Neural cell (in vitro differentiated cells): ENCODE data around the gene B3GNT3. TPM values are rescaled to one million over a fixed set of nuclear protein-coding genes. Genes with fewer than 3 reads are reported as not detected.

Experiments
- H2AFZ ChIP-seq: fragments of 200-600, 300-800 bp; sonication (generic), shearing (Covaris generic); 2 replicates; pipeline ENCODE4 v1.6.0; 2014; ENCODE audit warnings: low read depth, mild to moderate bottlenecking, antibody characterized with exemption, low read length, moderate library complexity
- H3F3A ChIP-seq: fragments of 200-600 bp; shearing (Covaris generic); 2 replicates; pipeline ENCODE4 v1.6.1; 2016; ENCODE audit warnings: mild to moderate bottlenecking, moderate library complexity, mixed read lengths, antibody characterized with exemption, low read length; ENCODE audit not compliant: insufficient read depth, poor library complexity, severe bottlenecking
- H3K27ac ChIP-seq: fragments of 200-600, 300-800 bp; sonication (generic), shearing (Covaris generic); 2 replicates; pipeline ENCODE4 v1.5.1; 2014; ENCODE audit warnings: mild to moderate bottlenecking, low read length, moderate library complexity
- H3K27me3 ChIP-seq: fragments of 300-800, 200-600 bp; sonication (generic), shearing (Covaris generic); 2 replicates; pipeline ENCODE4 v1.6.0; 2014; ENCODE audit warnings: mild to moderate bottlenecking, low read depth, low read length, moderate library complexity; ENCODE audit not compliant: insufficient read depth
- H3K36me3 ChIP-seq: fragments of 300-800, 200-600 bp; sonication (generic), shearing (Covaris generic); 2 replicates; pipeline ENCODE4 v1.5.1; 2014; ENCODE audit warnings: mild to moderate bottlenecking, antibody characterized with exemption, low read length, moderate library complexity; ENCODE audit not compliant: insufficient read depth
- H3K4me2 ChIP-seq: fragments of 300-800, 200-600 bp; sonication (generic), shearing (Covaris generic); 2 replicates; pipeline ENCODE4 v1.6.0; 2014; ENCODE audit warnings: mild to moderate bottlenecking, low read length
- H3K4me3 ChIP-seq: fragments of 300-800, 200-600 bp; sonication (generic), shearing (Covaris generic); 2 replicates; pipeline ENCODE4 v1.5.1; 2014; ENCODE audit warnings: mild to moderate bottlenecking, low read length, moderate library complexity
- H3K79me2 ChIP-seq: fragments of 200-600 bp; shearing (Covaris generic); replicated peaks from 2 replicates; pipeline ENCODE4 v1.6.0; 2014; ENCODE audit warnings: mild to moderate bottlenecking, low read length, moderate library complexity; ENCODE audit not compliant: insufficient read depth
- H3K9ac ChIP-seq: fragments of 300-800, 200-600 bp; sonication (generic), shearing (Covaris generic); 2 replicates; pipeline ENCODE4 v1.6.1; 2016; ENCODE audit warnings: mild to moderate bottlenecking, low read length, mixed read lengths
- H3K9me2 ChIP-seq: fragments of 200-600 bp; shearing (Covaris generic); 2 replicates; pipeline ENCODE4 v1.6.1; 2016; ENCODE audit warnings: mild to moderate bottlenecking, low read length, mixed read lengths; ENCODE audit not compliant: insufficient read depth
- H3K9me3 ChIP-seq: fragments of 200-600, 300-800 bp; sonication (generic), shearing (Covaris generic); 2 replicates; pipeline ENCODE4 v1.6.1; 2016; ENCODE audit warnings: mild to moderate bottlenecking, mixed run types, low read length, moderate library complexity, mixed read lengths
- H4K20me1 ChIP-seq: fragments of 200-600 bp; shearing (Covaris generic); 2 replicates; pipeline ENCODE4 v1.6.1; 2016; ENCODE audit warnings: mild to moderate bottlenecking, mixed run types; ENCODE audit not compliant: insufficient read depth
- EP300 ChIP-seq: fragments of 450-650 bp; conservative IDR thresholded peaks from 2 replicates; pipeline ENCODE4 v1.6.1; 2014; ENCODE audit warnings: antibody characterized with exemption, mild to moderate bottlenecking, moderate library complexity; ENCODE audit not compliant: poor library complexity, severe bottlenecking
- EZH2 ChIP-seq: fragments of 200-600, 300-800 bp; shearing (Covaris generic), sonication (generic); IDR thresholded peaks from 2 replicates; pipeline ENCODE4 v1.6.1; 2014; ENCODE audit warnings: antibody characterized with exemption, low read length, borderline replicate concordance, mild to moderate bottlenecking; ENCODE audit not compliant: insufficient read depth, poor library complexity, severe bottlenecking
- MXI1 ChIP-seq: fragments of 450-650 bp; conservative IDR thresholded peaks from 2 replicates; pipeline ENCODE4 v1.6.1; 2014; ENCODE audit warnings: antibody characterized with exemption, mild to moderate bottlenecking; ENCODE audit not compliant: poor library complexity, severe bottlenecking
- POLR2AphosphoS5 ChIP-seq: IDR thresholded peaks from 2 replicates; pipeline ENCODE4 v1.6.1; 2012
- RAD21 ChIP-seq: fragments of 450-650 bp; conservative IDR thresholded peaks from 2 replicates; pipeline ENCODE4 v1.6.1; 2014; ENCODE audit warnings: antibody characterized with exemption, mild to moderate bottlenecking, moderate library complexity
- SMC3 ChIP-seq: fragments of 450-650 bp; conservative IDR thresholded peaks from 2 replicates; pipeline ENCODE4 v1.6.1; 2014; ENCODE audit warnings: antibody characterized with exemption, mild to moderate bottlenecking, moderate library complexity; ENCODE audit not compliant: poor library complexity
- TAF1 ChIP-seq: IDR thresholded peaks from 2 replicates; pipeline ENCODE4 v1.6.1; 2012; ENCODE audit warnings: low read depth
- polyA plus RNA-seq: library from polyadenylated mRNA; depleted of rRNA; stranded (reverse); fragments of >200 nt; gene quantifications from 2 replicates; pipeline ENCODE4 v1.2.3, GENCODE V29; 2014
- TF ChIP-seq, protein P1 (sequence below): IDR thresholded peaks from 2 replicates; pipeline ENCODE4 v1.6.1; 2012; ENCODE audit warnings: borderline replicate concordance
- TF ChIP-seq, protein P2 (sequence below): fragments of 450-650 bp; IDR thresholded peaks from 2 replicates; pipeline ENCODE4 v1.5.1; 2014; ENCODE audit warnings: antibody characterized with exemption, mild to moderate bottlenecking, moderate library complexity; ENCODE audit not compliant: poor library complexity, severe bottlenecking

Gene B3GNT3
- polyA plus RNA-seq, 1 donor from 2014 or later: not detected

DNA sequence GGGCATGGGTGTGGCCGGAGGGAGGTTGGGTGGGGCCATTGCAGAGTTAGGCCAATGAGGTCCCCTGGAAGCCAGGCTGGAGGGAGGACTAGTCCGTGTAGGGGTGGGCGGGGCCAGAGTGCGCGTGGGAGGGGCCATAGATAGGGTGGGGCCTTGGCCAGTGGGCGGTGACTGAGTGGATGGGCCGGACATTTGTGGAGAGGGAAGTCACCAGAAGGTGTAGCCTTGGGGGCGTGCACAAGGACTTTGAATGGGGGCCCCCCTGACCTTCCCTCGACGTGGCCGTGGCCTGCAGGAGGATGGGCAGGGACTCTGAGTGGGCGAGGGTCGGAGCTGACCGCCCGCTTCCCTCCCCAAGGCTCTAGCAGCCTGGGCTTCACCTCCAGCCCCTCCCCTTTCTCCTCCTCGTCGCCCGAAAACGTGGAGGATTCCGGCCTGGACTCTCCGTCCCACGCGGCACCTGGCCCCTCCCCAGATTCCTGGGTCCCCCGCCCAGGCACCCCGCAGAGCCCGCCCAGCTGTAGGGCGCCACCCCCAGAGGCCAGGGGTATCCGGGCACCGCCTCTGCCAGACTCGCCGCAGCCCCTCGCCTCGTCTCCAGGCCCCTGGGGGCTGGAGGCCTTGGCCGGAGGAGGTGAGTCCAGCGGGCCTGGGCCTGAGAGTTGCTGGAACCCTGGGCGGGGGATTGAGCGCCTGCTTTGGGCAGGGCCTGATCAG, 16.5 kb upstream of the B3GNT3 start:
- no peaks in the 10 kb centered on the region for H3K27me3 ChIP-seq
- H3K9me3 ChIP-seq: no peaks in the 10 kb centered on the region
- H3K79me2 ChIP-seq: no peaks in the 10 kb centered on the region
- no peaks in the 10 kb centered on the region for H3F3A ChIP-seq
- no peaks in the 10 kb centered on the region for H4K20me1 ChIP-seq
- TF ChIP-seq, protein P1, sequence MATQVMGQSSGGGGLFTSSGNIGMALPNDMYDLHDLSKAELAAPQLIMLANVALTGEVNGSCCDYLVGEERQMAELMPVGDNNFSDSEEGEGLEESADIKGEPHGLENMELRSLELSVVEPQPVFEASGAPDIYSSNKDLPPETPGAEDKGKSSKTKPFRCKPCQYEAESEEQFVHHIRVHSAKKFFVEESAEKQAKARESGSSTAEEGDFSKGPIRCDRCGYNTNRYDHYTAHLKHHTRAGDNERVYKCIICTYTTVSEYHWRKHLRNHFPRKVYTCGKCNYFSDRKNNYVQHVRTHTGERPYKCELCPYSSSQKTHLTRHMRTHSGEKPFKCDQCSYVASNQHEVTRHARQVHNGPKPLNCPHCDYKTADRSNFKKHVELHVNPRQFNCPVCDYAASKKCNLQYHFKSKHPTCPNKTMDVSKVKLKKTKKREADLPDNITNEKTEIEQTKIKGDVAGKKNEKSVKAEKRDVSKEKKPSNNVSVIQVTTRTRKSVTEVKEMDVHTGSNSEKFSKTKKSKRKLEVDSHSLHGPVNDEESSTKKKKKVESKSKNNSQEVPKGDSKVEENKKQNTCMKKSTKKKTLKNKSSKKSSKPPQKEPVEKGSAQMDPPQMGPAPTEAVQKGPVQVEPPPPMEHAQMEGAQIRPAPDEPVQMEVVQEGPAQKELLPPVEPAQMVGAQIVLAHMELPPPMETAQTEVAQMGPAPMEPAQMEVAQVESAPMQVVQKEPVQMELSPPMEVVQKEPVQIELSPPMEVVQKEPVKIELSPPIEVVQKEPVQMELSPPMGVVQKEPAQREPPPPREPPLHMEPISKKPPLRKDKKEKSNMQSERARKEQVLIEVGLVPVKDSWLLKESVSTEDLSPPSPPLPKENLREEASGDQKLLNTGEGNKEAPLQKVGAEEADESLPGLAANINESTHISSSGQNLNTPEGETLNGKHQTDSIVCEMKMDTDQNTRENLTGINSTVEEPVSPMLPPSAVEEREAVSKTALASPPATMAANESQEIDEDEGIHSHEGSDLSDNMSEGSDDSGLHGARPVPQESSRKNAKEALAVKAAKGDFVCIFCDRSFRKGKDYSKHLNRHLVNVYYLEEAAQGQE: no peak
- no peak for TF ChIP-seq SMC3
- no peak for TF ChIP-seq RAD21
- no peak for TF ChIP-seq POLR2AphosphoS5
- TF ChIP-seq, protein P2, sequence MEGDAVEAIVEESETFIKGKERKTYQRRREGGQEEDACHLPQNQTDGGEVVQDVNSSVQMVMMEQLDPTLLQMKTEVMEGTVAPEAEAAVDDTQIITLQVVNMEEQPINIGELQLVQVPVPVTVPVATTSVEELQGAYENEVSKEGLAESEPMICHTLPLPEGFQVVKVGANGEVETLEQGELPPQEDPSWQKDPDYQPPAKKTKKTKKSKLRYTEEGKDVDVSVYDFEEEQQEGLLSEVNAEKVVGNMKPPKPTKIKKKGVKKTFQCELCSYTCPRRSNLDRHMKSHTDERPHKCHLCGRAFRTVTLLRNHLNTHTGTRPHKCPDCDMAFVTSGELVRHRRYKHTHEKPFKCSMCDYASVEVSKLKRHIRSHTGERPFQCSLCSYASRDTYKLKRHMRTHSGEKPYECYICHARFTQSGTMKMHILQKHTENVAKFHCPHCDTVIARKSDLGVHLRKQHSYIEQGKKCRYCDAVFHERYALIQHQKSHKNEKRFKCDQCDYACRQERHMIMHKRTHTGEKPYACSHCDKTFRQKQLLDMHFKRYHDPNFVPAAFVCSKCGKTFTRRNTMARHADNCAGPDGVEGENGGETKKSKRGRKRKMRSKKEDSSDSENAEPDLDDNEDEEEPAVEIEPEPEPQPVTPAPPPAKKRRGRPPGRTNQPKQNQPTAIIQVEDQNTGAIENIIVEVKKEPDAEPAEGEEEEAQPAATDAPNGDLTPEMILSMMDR: no peak
- no peak for TF ChIP-seq MXI1
- no peak for TF ChIP-seq EZH2
- TF ChIP-seq EP300: no peak
- TF ChIP-seq TAF1: no peak
- H3K36me3 ChIP-seq: no peaks in the 10 kb centered on the region
- H3K9ac ChIP-seq: no peak overlapping the region
- H3K9me2 ChIP-seq: no peaks in the 10 kb centered on the region
- H3K4me3 ChIP-seq: no peak overlapping the region
- H3K4me2 ChIP-seq: no peak overlapping the region
- no peak overlapping the region for H2AFZ ChIP-seq
- H3K27ac ChIP-seq: no peak overlapping the region

DNA sequence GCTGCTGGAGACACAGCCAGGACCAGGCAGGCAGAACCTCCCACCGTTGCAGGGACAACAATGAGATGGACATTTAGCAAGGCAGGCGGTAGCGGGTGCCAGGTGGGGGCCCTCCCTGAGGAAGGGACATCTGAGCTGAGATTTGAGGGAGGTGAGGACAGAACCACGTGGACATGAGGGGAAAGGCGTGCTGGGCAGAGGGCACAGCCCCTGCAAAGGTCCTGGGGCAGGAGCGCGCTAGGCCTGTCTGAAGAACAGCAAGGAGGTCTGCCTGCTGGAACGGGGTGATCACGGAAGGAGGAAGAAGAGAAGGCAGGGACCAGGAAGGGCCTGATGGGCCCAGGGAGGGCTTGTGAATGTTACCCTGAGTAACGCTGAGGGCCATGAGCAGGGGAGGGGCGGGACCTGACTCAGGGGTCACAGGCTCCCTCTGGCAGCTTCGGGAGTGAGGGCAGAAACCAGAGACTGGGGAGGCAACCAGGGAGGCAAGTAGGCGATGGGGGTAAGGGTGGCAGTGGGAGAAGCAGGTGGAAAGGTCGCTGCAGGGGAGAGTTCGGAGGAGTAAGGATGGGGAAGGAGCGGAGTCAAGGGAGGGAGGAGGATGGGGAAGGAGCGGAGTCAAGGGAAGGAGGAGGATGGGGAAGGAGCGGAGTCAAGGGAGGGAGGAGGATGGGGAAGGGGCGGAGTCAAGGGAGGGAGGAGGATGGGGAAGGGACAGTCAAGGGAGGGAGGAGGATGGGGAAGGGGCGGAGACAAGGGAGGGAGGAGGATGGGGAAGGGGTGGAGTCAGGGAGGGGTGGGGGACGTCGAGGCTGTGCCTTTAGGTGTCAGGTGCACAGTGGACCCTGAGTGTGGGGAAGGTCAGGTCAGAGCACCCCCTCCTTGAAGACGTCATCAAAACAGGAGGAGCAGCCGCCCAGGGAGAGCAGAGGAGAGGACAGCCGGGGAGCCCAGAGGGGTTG, 15.7 kb upstream of the B3GNT3 start:
- Histone ChIP-seq H3F3A (no peaks in the 10 kb centered on the region), H3K9me2 (no peaks in the 10 kb centered on the region), H3K27me3 (no peaks in the 10 kb centered on the region), H4K20me1 (no peaks in the 10 kb centered on the region), H2AFZ (no peak overlapping the region), H3K4me3 (no peak overlapping the region), H3K27ac (no peak overlapping the region), H3K4me2 (no peak overlapping the region), H3K36me3 (no peaks in the 10 kb centered on the region), H3K9me3 (no peaks in the 10 kb centered on the region), H3K79me2 (no peaks in the 10 kb centered on the region), H3K9ac (no peak overlapping the region)
- TF ChIP-seq TAF1 (no peak), EZH2 (no peak), EP300 (no peak), MXI1 (no peak), SMC3 (no peak), RAD21 (no peak), POLR2AphosphoS5 (no peak)
- TF ChIP-seq, protein P2: no peak
- TF ChIP-seq, protein P1: no peak
